NCI-H748 (cell line): Measurements from ENCODE around the gene JAZF1.
A peak's percentile ranks its signal among the peaks of the same experiment; 100 is the strongest.

ENCODE experiments used
- DNase-seq: peaks from one replicate; lab custom pipeline; 2025; ENCODE audit not compliant: unreplicated experiment; lab: John Stamatoyannopoulos, UW

Gene JAZF1

DNA sequence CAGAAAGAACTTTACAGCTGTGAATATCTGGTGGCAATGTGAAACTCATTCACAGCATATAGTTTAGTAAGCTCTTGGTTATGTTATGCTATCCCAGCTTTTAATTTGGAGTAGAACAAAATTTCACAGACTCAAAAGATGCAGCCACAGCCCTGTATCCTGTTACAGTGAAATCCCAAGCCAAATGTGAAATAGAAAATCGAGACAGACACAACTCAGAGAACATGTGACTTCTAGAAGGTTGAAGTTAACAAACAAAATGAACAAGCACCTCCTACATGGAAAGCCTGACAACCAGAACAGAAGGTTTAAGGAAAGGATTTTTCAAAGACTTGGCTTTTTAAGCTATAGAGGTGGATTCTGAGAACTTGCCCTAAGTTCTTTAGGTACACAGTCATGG is 39.6 kb downstream of the JAZF1 start:
- no peak for DNase-seq

DNA sequence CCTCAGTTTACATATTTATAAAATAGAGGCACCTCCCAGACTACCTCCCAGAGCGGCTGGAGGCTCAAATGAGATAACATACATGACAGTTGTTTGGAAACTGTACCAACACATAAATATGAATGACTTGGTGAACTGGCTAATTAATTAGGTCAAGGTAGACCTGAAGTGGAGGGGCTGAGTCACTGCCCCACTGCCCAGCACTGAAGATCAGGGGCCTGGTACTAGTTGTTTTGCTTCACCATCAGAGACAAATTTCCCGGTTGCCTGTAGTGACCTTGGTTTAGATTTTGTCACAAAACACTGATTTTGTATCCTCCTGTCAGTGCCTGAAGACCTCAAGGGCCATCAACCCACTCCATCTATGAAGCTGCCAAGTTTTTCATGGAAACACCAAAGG is 41.8 kb downstream of the JAZF1 start:
- no peak for DNase-seq

DNA sequence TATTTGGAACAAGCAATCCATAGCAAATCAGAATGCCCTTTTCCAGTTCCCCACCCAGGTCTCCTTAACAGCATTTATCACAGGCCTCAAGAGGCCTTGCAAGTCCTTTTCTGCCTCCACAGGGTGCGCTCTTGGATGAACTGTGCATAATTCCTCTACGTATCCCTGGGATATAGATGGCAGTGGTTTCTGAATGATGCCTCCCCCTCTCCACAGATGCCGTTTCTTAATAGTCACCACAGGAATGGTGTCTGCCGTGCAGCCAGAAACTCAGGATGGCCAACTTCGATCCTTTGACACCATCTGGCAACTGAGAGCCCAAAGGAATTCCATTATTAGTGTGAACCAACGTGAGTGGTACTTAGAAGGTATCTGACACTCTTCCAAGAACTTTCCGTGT is 43.1 kb downstream of the JAZF1 start:
- DNase-seq = no peak

DNA sequence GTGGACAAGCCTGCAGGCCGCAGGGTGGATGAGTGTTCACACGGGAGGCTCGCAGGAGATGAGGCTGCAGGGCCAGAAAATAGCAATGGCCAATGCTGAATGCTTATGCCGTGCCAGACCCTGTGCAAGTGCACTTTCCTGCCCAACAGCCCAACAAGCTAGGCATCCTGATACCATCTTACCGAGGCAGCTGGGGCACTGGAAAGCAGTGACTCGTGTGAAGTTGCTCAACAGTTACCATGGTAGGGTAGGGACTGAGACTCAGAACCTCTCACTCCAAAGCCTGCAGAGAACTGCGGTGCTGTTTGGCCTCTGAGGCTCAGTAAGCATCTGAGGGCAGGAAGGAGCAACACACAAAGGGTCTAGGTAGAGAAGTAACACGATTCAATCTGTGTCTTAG is 43.7 kb downstream of the JAZF1 start:
- no peak for DNase-seq

DNA sequence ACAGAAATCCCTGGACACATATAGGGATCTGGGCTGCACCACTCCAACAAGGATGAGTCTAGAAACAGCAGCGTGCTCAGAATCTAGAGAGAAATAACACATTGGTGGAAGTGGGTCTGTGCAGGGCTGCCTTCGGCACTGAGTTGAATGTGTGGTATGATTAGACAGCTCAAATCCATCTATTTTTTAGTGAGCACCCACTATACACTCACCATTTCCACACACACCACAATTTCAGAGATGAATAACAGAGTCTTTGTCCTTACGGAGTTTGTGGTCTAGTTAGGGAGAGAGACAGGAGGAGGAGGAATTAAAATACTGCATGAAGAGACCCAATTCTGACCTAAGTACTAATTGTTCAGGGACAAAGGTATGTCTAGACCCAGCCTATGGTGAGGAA is 44.2 kb downstream of the JAZF1 start:
- no peak for DNase-seq

DNA sequence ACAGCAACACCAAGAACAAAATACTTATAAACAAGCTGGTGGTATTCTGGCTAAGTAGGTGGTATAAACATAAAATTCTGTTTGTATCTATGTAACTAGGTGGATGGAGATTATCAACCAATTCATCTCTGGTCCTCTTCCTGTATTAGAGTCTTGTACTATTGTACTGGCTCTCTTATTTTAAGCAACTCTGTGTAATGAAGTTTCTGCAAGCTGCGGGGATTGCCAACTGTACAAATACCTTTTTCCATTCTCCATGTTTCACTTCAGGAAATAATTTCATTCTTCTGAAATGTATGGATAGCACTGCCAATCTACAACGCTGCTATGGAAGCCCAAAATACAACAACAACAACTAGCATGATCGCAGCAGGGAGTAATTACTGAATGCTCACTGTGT is 44.8 kb downstream of the JAZF1 start:
- DNase-seq = no peak

GRCh38 chr7:28135315-28135714 is 45.3 kb downstream of the JAZF1 start:
- no peak for DNase-seq

- no peak for DNase-seq
These were observed 46.7 kb downstream of the JAZF1 start for GRCh38 chr7:28133872-28134271.

DNA sequence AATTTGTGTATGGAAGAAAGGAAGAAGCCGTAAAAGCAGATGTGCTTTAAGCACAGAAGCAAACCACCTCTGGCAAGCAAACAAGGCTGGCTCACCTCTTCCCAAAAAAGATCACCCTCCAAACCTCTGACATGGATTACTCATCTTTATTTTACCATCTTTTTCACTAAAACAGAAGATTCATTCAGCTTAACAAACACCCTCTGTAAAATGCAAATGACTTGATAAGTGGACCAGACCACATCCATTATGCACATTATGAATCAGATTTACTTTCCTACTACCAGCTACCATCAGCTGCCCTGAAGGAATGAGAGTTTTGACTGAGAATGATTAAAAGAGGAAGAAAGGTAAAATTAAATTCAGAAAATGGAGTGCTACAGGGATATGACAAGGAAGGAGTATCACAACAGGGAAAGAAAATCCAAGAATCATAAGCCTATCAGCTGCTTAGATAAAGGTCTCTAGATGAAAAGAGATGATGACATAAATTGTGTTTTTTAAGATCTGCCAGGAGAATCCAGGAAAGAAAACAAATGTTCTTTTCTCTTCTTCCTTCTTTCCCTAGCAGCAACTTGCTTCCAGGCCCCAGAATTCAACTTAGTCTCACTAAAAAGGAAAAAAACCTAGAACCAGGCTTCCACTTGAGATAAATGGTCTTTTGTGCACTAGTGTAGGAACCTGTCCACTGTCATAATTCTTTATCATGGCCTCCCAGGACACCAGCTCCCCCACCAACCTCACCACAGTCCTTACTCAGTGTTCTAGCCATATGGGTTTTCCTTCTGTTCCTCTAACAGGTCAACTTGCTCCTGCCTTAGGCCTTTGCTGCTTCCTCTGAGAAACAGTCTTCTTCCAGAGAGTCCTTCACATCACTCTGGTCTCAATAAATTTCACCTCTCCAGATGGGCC is 47.4 kb downstream of the JAZF1 start:
- no peak for DNase-seq

- DNase-seq = no peak
These were observed 50.3 kb downstream of the JAZF1 start for GRCh38 chr7:28130277-28130676.

- DNase-seq = no peak
These were observed 52.0 kb downstream of the JAZF1 start for GRCh38 chr7:28128608-28129007.

GRCh38 chr7:28126410-28127041 is 54.1 kb downstream of the JAZF1 start:
- DNase-seq = no peak

DNA sequence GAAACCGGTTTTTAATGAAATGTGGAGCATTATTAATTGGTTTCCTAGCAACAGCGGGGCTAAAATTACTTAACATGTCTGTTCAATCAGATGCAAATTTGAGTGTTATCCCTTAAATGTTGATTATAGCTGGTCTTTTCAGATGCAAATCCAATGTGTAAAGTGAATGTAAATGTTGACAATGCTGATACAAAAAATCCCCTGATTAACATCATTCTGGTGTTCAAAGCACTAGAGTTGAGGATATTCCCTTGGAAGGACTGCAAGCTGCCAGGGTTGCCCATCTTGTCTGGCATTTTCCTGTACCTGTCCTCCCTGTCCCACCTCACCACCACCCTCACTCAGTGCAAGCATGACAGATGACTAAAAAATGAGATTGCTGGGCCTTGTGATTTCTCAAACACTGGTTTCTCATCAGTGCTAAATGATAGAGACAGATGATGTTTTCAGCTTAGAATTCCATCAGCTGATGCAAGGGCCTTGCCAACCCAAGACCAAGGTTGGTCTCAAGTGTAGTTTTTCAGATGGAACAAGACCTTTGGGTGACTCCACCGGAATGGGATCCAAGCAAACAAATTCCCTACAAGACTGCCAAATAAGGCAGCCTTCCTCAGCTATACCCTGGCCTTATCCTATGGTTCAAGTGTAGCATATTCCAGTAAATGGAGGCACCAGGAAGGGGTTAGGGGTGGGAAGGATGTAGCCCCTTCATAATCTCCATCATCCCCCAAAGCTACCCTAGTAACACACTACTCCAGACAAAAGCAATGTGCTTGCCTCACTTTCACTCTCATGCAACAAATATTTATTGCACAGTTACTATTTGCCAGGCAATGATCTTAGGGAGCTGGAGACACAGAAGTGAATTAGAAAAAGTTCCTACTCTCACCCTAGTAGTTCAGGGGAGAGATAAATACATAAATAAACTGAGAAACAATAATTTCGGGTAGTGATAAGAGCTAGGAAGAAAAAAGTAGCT is 54.9 kb downstream of the JAZF1 start:
- peak; percentile 13 for DNase-seq

- no peak for DNase-seq
These were observed 56.2 kb downstream of the JAZF1 start for GRCh38 chr7:28124413-28124812.

DNA sequence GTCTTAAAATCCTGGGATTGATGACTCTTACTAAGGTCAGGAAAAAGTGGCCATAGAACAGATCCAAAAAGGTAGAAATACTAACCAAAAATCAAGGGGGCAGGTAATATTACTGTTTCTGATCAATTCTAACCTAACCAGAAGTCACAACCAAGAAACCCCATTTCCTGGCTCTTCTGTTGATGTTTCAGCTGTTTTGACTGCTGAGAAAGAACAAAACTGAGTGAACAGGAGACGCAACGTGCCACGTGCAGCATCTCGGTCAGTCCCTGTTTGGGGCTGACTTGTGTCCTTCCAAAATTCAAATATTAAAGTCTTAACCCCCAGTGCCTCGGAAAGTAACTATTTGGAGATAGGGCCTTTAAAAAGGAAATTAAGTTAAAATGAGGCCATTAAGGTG is 56.8 kb downstream of the JAZF1 start:
- no peak for DNase-seq

- DNase-seq = no peak
These were observed 59.1 kb downstream of the JAZF1 start for GRCh38 chr7:28121496-28121895.

DNA sequence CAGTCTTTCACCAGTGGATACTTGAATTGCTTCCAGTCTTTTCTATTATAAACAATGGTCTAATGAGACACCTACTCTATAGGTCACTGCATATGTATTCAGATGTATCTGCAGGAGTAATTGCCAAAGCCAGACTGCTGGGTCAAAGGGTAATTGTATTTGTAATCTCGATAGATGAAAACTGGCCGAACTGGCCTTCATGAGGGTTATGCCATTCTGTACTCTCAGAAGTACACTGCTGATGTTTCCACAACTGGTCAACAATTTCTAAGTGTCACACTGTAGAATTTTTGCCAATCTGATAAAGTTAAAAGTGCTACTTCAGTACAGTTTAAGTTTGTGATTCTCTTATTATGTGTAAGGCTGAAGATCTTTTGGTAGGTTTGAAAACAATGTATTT is 64.6 kb downstream of the JAZF1 start:
- peak; percentile 62 for DNase-seq

- no peak for DNase-seq
These were observed 65.3 kb downstream of the JAZF1 start for GRCh38 chr7:28115261-28115660.

DNA sequence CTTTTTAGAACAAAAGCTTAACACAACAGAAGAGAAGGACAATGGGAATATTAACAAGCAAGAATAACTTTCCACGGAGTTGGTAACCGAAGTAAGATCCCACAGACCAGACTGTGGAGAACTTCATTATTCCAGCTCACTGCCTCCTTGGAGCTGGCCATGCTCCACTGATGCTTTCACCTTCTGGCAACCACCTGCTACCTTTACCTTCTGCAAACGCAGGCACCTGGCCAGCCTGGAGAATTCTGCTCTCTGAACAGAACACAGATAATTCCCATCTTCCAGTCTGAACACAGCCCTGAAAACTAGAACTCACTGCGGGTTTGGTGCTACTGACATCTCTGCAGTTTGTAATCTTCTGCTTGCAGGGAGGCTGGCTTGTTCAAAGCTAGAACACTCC is 66.5 kb downstream of the JAZF1 start:
- no peak for DNase-seq

GRCh38 chr7:28112883-28113540 is 67.6 kb downstream of the JAZF1 start:
- no peak for DNase-seq

- DNase-seq = no peak
These were observed 68.1 kb downstream of the JAZF1 start for GRCh38 chr7:28112467-28112866.
